GM23338 (cell line): ENCODE data around the gene PBX3. TPM values are rescaled to one million over a fixed set of nuclear protein-coding genes. Genes with fewer than 3 reads are reported as not detected.

Experiments
- ATAC-seq: fragments of 200-7000 bp; cut with Tn5 transposase; 3 replicates; pipeline ENCODE4 v1.9.1; 2020
- DNase-seq: peaks from one replicate; pipeline ENCODE4 v3.0.0-alpha.2; 2015; ENCODE audit warnings: low spot score
- H2AFZ ChIP-seq: fragments of 200-600 bp; sonication (generic); 2 replicates; pipeline ENCODE4 v1.8.0; 2016; ENCODE audit warnings: antibody characterized with exemption, mild to moderate bottlenecking, moderate library complexity
- H3F3A ChIP-seq: fragments of 200-600 bp; sonication (generic); replicated peaks from 2 replicates; pipeline ENCODE4 v1.8.0; 2017; ENCODE audit warnings: antibody characterized with exemption, mixed run types, low read depth
- H3K27ac ChIP-seq: fragments of 200-600 bp; sonication (generic); 2 replicates; pipeline ENCODE4 v1.6.1; 2016; ENCODE audit warnings: low read depth
- H3K27me3 ChIP-seq: fragments of 200-600 bp; sonication (generic); 2 replicates; pipeline ENCODE4 v1.8.0; 2016; ENCODE audit warnings: mild to moderate bottlenecking, mixed run types, moderate library complexity; ENCODE audit not compliant: insufficient read depth
- H3K36me3 ChIP-seq: fragments of 200-600 bp; sonication (generic); 2 replicates; pipeline ENCODE4 v1.8.0; 2016; ENCODE audit warnings: mild to moderate bottlenecking; ENCODE audit not compliant: insufficient read depth
- H3K4me1 ChIP-seq: fragments of 200-600 bp; sonication (generic); 2 replicates; pipeline ENCODE4 v1.8.0; 2016; ENCODE audit warnings: mild to moderate bottlenecking, moderate library complexity; ENCODE audit not compliant: insufficient read depth
- H3K4me2 ChIP-seq: fragments of 200-600 bp; sonication (generic); 2 replicates; pipeline ENCODE4 v1.7.1; 2017; ENCODE audit warnings: mixed run types
- H3K4me3 ChIP-seq: fragments of 200-600 bp; sonication (generic); 2 replicates; pipeline ENCODE4 v1.6.1; 2016; ENCODE audit warnings: mixed run types
- H3K79me2 ChIP-seq: fragments of 200-600 bp; sonication (generic); replicated peaks from 2 replicates; pipeline ENCODE4 v1.8.0; 2017; ENCODE audit warnings: mild to moderate bottlenecking; ENCODE audit not compliant: insufficient read depth
- H3K9me2 ChIP-seq: fragments of 200-600 bp; sonication (generic); 2 replicates; pipeline ENCODE4 v1.8.0; 2017; ENCODE audit not compliant: insufficient read depth
- H4K20me1 ChIP-seq: fragments of 200-600 bp; sonication (generic); replicated peaks from 2 replicates; pipeline ENCODE4 v1.8.0; 2017; ENCODE audit warnings: mild to moderate bottlenecking; ENCODE audit not compliant: insufficient read depth
- H3K27ac Mint-ChIP-seq: 2 replicates; pipeline ENCODE4 v1.8.0; 2020; ENCODE audit warnings: inconsistent platforms, mild to moderate bottlenecking, moderate library complexity, mixed read lengths
- H3K27me3 Mint-ChIP-seq: 3 replicates; pipeline ENCODE4 v1.8.0; 2022; ENCODE audit warnings: low read depth, mild to moderate bottlenecking, moderate library complexity, mixed read lengths, inconsistent platforms; ENCODE audit not compliant: insufficient read depth, poor library complexity
- H3K36me3 Mint-ChIP-seq: 3 replicates; pipeline ENCODE4 v1.8.0; 2021; ENCODE audit warnings: low read depth, mild to moderate bottlenecking, inconsistent platforms, moderate library complexity, mixed read lengths
- H3K4me1 Mint-ChIP-seq: 3 replicates; pipeline ENCODE4 v1.8.0; 2020; ENCODE audit warnings: mild to moderate bottlenecking, inconsistent platforms, mixed read lengths
- H3K4me3 Mint-ChIP-seq: 3 replicates; pipeline ENCODE4 v1.8.0; 2021; ENCODE audit warnings: moderate library complexity, mild to moderate bottlenecking, inconsistent platforms, mixed read lengths
- H3K9me3 Mint-ChIP-seq: 3 replicates; pipeline ENCODE4 v1.8.0; 2020; ENCODE audit warnings: moderate library complexity, mild to moderate bottlenecking, inconsistent platforms, mixed read lengths
- EZH2phosphoT487 ChIP-seq: fragments of 200-600 bp; sonication (generic); IDR thresholded peaks from one replicate; pipeline ENCODE4 v1.8.1; 2018; ENCODE audit warnings: antibody characterized with exemption; ENCODE audit not compliant: unreplicated experiment
- NANOG ChIP-seq: IDR thresholded peaks from 2 replicates; pipeline ENCODE4 v1.6.1; 2016; ENCODE audit warnings: antibody characterized with exemption, borderline replicate concordance
- POLR2AphosphoS5 ChIP-seq: IDR thresholded peaks from 2 replicates; pipeline ENCODE4 v1.6.1; 2016; ENCODE audit warnings: antibody characterized with exemption, low read depth
- STAT1 ChIP-seq: IDR thresholded peaks from one replicate; pipeline ENCODE4 v1.6.1; 2016; ENCODE audit warnings: antibody characterized with exemption; ENCODE audit not compliant: unreplicated experiment
- ZNF114 ChIP-seq: fragments of 250-450 bp; sonication (Bioruptor Pico); IDR thresholded peaks from 2 replicates; pipeline ENCODE4 v1.5.0; 2020; ENCODE audit warnings: mild to moderate bottlenecking, moderate library complexity
- ZNF331 ChIP-seq: fragments of 250-450 bp; sonication (Bioruptor Pico); IDR thresholded peaks from 2 replicates; pipeline ENCODE4 v1.5.0; 2020; ENCODE audit warnings: low read depth, mild to moderate bottlenecking, moderate library complexity
- polyA plus RNA-seq: library from polyadenylated mRNA; unstranded; fragments of >200 nt; fragmentation: Nextera tagmentation; extraction: Ambion mirVana; gene quantifications from 2 replicates; pipeline ENCODE4 v1.2.1, GENCODE V29; 2016
- total RNA-seq: library from RNA; depleted of rRNA; stranded (reverse); fragments of >200 nt; shearing (Covaris generic); gene quantifications from 2 replicates; pipeline ENCODE4 v1.2.3, GENCODE V29; 2014
- TF ChIP-seq, protein P1 (sequence below), 2 experiments: fragments of 200-600 bp in 1 of 2; sonication (generic) in 1 of 2; conservative IDR thresholded peaks; 2 replicates each; pipeline versions ENCODE4 v1.5.1 to v1.6.1; 2016 to 2017; ENCODE audit warnings: antibody characterized with exemption in 2 of 2, low read depth in 2 of 2, mild to moderate bottlenecking in 2 of 2, moderate library complexity in 1 of 2
- TF ChIP-seq, protein P2 (sequence below): IDR thresholded peaks from 2 replicates; pipeline ENCODE4 v1.6.1; 2016; ENCODE audit warnings: antibody characterized with exemption
- TF ChIP-seq, protein P3 (sequence below): fragments of 250-450 bp; sonication (Bioruptor Pico); IDR thresholded peaks from 2 replicates; pipeline ENCODE4 v1.5.0; 2020; ENCODE audit warnings: mild to moderate bottlenecking, moderate library complexity

Gene PBX3
- total and polyA plus RNA-seq, 2 experiments from 2014 or later, result 28.9 to 50.5 TPM

DNA sequence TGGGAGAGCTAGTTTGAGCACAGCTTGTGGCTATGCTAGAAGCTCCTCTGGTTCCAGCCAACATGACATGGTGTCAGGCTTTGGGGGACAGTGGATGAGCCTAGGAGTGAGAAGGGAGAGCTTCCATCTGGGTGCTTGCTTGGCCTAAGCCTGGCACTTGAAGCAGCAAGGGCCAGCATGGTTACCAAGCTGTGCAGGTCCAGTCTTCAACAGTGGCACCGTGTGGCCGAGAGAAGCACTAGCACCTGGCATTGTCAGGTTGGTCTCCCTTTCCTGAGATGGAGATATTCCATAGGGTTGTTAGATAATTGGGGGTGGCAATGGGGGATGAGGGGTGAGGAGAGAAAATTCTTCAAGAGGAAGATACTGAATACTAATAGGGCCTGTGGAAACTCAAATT lies 261.9 kb downstream of the PBX3 start:
- peaks cover 4% of the 10 kb centered on the region for H3K27me3 Mint-ChIP-seq
- Histone ChIP-seq H3K27ac (no peak overlapping the region), H3K4me2 (no peak overlapping the region), H4K20me1 (no peaks in the 10 kb centered on the region), H2AFZ (no peak overlapping the region), H3F3A (no peaks in the 10 kb centered on the region), H3K27me3 (no peaks in the 10 kb centered on the region), H3K4me1 (no peaks in the 10 kb centered on the region), H3K79me2 (no peaks in the 10 kb centered on the region), H3K9me2 (no peaks in the 10 kb centered on the region), H3K36me3 (0 out of 2 replicates have a peak, but pooled peaks cover 2% of the 10 kb centered on the region), H3K4me3 (no peak overlapping the region)
- H3K9me3 Mint-ChIP-seq, result peaks cover 42% of the 10 kb centered on the region
- no peak for ATAC-seq
- TF ChIP-seq, protein P1, sequence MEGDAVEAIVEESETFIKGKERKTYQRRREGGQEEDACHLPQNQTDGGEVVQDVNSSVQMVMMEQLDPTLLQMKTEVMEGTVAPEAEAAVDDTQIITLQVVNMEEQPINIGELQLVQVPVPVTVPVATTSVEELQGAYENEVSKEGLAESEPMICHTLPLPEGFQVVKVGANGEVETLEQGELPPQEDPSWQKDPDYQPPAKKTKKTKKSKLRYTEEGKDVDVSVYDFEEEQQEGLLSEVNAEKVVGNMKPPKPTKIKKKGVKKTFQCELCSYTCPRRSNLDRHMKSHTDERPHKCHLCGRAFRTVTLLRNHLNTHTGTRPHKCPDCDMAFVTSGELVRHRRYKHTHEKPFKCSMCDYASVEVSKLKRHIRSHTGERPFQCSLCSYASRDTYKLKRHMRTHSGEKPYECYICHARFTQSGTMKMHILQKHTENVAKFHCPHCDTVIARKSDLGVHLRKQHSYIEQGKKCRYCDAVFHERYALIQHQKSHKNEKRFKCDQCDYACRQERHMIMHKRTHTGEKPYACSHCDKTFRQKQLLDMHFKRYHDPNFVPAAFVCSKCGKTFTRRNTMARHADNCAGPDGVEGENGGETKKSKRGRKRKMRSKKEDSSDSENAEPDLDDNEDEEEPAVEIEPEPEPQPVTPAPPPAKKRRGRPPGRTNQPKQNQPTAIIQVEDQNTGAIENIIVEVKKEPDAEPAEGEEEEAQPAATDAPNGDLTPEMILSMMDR (conservative IDR thresholded peaks at IDR 0.05; ENCODE audit: low read depth in 2 of 2), result peak; percentile 55 to 59
- no peak for TF ChIP-seq ZNF114 (CRISPR knock-in tag)
- no peak for TF ChIP-seq POLR2AphosphoS5
- TF ChIP-seq, protein P2, sequence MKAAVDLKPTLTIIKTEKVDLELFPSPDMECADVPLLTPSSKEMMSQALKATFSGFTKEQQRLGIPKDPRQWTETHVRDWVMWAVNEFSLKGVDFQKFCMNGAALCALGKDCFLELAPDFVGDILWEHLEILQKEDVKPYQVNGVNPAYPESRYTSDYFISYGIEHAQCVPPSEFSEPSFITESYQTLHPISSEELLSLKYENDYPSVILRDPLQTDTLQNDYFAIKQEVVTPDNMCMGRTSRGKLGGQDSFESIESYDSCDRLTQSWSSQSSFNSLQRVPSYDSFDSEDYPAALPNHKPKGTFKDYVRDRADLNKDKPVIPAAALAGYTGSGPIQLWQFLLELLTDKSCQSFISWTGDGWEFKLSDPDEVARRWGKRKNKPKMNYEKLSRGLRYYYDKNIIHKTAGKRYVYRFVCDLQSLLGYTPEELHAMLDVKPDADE, result no peak
- H3K4me1 Mint-ChIP-seq, result no peaks in the 10 kb centered on the region
- H3K36me3 Mint-ChIP-seq, result peaks cover 28% of the 10 kb centered on the region; the same call in 2 of the 3 replicates
- DNase-seq, result no peak
- H3K4me3 Mint-ChIP-seq, result no peak overlapping the region
- no peak overlapping the region for H3K27ac Mint-ChIP-seq

DNA sequence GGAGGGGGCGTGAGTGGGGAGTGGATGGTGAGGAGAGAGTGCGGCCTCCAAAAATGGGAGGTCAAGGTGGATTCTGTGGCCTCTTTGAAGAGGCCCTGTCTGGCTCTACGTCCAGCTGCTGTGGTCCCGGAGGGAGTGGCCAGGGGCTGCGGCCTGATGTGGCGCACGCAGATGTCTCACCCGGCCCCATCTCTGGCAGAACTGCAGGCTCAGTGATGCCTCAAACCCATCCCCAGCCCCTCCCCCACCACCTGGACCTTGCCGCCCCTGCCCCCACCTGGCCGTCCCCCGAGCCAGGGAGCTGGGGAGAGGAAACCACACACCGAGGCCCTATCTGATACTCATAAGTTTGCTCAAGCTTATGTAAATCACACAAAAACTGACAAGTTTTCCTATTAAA lies 267.6 kb downstream of the PBX3 start:
- H3K36me3 ChIP-seq, result 0 out of 2 replicates have a peak, but pooled peaks cover 2% of the 10 kb centered on the region
- Mint-ChIP-seq H3K9me3 (peaks cover 9% of the 10 kb centered on the region), H3K4me3 (no peak overlapping the region), H3K36me3 (no peaks in the 10 kb centered on the region; the same call in 1 of the 3 replicates), H3K27me3 (peaks cover 2% of the 10 kb centered on the region), H3K27ac (no peak overlapping the region), H3K4me1 (peaks cover 5% of the 10 kb centered on the region)
- H3K4me2 ChIP-seq, result no peak overlapping the region
- peak overlapping the region; percentile 76; the same call in 1 of the 2 replicates for H2AFZ ChIP-seq
- H3K9me2 ChIP-seq, result no peaks in the 10 kb centered on the region
- no peaks in the 10 kb centered on the region for H3K79me2 ChIP-seq
- no peak overlapping the region for H3K27ac ChIP-seq
- H3F3A ChIP-seq, result no peaks in the 10 kb centered on the region
- H3K27me3 ChIP-seq, result no peaks in the 10 kb centered on the region
- no peaks in the 10 kb centered on the region for H3K4me1 ChIP-seq
- no peak overlapping the region for H3K4me3 ChIP-seq
- peak; percentile 33; the same call in 1 of the 3 replicates for ATAC-seq
- no peaks in the 10 kb centered on the region for H4K20me1 ChIP-seq
- no peak for DNase-seq
- TF ChIP-seq, protein P1 (conservative IDR thresholded peaks at IDR 0.05; ENCODE audit: low read depth in 2 of 2), result no peak
- TF ChIP-seq, protein P2, result no peak
- TF ChIP-seq STAT1, result no peak
- TF ChIP-seq POLR2AphosphoS5, result no peak
- TF ChIP-seq, protein P3, sequence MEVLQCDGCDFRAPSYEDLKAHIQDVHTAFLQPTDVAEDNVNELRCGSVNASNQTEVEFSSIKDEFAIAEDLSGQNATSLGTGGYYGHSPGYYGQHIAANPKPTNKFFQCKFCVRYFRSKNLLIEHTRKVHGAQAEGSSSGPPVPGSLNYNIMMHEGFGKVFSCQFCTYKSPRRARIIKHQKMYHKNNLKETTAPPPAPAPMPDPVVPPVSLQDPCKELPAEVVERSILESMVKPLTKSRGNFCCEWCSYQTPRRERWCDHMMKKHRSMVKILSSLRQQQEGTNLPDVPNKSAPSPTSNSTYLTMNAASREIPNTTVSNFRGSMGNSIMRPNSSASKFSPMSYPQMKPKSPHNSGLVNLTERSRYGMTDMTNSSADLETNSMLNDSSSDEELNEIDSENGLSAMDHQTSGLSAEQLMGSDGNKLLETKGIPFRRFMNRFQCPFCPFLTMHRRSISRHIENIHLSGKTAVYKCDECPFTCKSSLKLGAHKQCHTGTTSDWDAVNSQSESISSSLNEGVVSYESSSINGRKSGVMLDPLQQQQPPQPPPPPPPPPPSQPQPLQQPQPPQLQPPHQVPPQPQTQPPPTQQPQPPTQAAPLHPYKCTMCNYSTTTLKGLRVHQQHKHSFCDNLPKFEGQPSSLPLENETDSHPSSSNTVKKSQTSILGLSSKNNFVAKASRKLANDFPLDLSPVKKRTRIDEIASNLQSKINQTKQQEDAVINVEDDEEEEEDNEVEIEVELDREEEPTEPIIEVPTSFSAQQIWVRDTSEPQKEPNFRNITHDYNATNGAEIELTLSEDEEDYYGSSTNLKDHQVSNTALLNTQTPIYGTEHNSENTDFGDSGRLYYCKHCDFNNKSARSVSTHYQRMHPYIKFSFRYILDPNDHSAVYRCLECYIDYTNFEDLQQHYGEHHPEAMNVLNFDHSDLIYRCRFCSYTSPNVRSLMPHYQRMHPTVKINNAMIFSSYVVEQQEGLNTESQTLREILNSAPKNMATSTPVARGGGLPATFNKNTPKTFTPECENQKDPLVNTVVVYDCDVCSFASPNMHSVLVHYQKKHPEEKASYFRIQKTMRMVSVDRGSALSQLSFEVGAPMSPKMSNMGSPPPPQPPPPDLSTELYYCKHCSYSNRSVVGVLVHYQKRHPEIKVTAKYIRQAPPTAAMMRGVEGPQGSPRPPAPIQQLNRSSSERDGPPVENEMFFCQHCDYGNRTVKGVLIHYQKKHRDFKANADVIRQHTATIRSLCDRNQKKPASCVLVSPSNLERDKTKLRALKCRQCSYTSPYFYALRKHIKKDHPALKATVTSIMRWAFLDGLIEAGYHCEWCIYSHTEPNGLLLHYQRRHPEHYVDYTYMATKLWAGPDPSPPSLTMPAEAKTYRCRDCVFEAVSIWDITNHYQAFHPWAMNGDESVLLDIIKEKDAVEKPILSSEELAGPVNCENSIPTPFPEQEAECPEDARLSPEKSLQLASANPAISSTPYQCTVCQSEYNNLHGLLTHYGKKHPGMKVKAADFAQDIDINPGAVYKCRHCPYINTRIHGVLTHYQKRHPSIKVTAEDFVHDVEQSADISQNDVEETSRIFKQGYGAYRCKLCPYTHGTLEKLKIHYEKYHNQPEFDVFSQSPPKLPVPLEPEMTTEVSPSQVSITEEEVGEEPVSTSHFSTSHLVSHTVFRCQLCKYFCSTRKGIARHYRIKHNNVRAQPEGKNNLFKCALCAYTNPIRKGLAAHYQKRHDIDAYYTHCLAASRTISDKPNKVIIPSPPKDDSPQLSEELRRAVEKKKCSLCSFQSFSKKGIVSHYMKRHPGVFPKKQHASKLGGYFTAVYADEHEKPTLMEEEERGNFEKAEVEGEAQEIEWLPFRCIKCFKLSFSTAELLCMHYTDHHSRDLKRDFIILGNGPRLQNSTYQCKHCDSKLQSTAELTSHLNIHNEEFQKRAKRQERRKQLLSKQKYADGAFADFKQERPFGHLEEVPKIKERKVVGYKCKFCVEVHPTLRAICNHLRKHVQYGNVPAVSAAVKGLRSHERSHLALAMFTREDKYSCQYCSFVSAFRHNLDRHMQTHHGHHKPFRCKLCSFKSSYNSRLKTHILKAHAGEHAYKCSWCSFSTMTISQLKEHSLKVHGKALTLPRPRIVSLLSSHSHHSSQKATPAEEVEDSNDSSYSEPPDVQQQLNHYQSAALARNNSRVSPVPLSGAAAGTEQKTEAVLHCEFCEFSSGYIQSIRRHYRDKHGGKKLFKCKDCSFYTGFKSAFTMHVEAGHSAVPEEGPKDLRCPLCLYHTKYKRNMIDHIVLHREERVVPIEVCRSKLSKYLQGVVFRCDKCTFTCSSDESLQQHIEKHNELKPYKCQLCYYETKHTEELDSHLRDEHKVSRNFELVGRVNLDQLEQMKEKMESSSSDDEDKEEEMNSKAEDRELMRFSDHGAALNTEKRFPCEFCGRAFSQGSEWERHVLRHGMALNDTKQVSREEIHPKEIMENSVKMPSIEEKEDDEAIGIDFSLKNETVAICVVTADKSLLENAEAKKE (CRISPR knock-in tag), result no peak
- no peak for TF ChIP-seq EZH2phosphoT487
- TF ChIP-seq NANOG, result no peak
- no peak for TF ChIP-seq ZNF331 (CRISPR knock-in tag)
